Lower lobe of right lung (tissue), 2 donors: ENCODE results near the gene ZCWPW1. TPM values are rescaled to one million over a fixed set of nuclear protein-coding genes. Genes with fewer than 3 reads are reported as not detected.

ENCODE experiments used
- ATAC-seq, 2 donors: fragments of 200-7000 bp; cut with Tn5 transposase; one replicate each; pipeline ENCODE4 v1.9.1; 2020 to 2022; ENCODE audit warnings: mild to moderate bottlenecking in 2 of 2, moderate library complexity in 2 of 2
- DNase-seq: peaks from one replicate; pipeline ENCODE4 v3.0.0-alpha.2; 2020
- H3K27ac ChIP-seq: fragments of 200-600 bp; one replicate; pipeline ENCODE4 v1.8.0; 2022
- H3K27me3 ChIP-seq: fragments of 200-600 bp; one replicate; pipeline ENCODE4 v1.8.0; 2022; ENCODE audit warnings: low read depth
- H3K36me3 ChIP-seq: fragments of 200-600 bp; one replicate; pipeline ENCODE4 v1.8.0; 2022; ENCODE audit warnings: mild to moderate bottlenecking
- H3K4me1 ChIP-seq: fragments of 200-600 bp; one replicate; pipeline ENCODE4 v1.8.0; 2022
- H3K4me3 ChIP-seq: fragments of 200-600 bp; one replicate; pipeline ENCODE4 v1.8.0; 2022; ENCODE audit warnings: mild to moderate bottlenecking
- H3K9me3 ChIP-seq: fragments of 200-600 bp; one replicate; pipeline ENCODE4 v1.8.0; 2022
- CTCF ChIP-seq: fragments of 200-600 bp; IDR thresholded peaks from one replicate; pipeline ENCODE4 v1.8.0; 2022; ENCODE audit warnings: antibody characterized with exemption, mild to moderate bottlenecking
- intact Hi-C: fragments of 100-400 bp; cut with DNase I; formaldehyde crosslinking; loops from one replicate; pipeline ENCODE4 v1.11.0; 2022
- total RNA-seq: library from RNA; stranded (reverse); fragmentation: NEBNext Ultra II Directional; extraction: Animal tissue kit (Norgen Biotek cat#: 25700); gene quantifications from one replicate; pipeline ENCODE4 v1.2.1, GENCODE V29; 2021
- donor health status: DM: no; HTN: yes; CAD: no; lungs with severe emphysema.

ZCWPW1 gene
- total RNA-seq, 1 donor from 2014 or later: 4.9 TPM

- intact Hi-C loops: no loop called here
- no peaks in the 10 kb centered on the region for H3K27me3 ChIP-seq
- peaks cover 99% of the 10 kb centered on the region for H3K36me3 ChIP-seq
- DNase-seq: peak; percentile 20
- H3K4me3 ChIP-seq: no peak overlapping the region
- no peak for TF ChIP-seq CTCF
- ATAC-seq: no peak
- H3K27ac ChIP-seq: no peak overlapping the region
- no peaks in the 10 kb centered on the region for H3K4me1 ChIP-seq
- no peaks in the 10 kb centered on the region for H3K9me3 ChIP-seq
Observed at GRCh38 chr7:100358857-100359212, 69.7 kb downstream of the ZCWPW1 start.

GRCh38 chr7:100358027-100358856 lies 70.3 kb downstream of the ZCWPW1 start, which contains the start of gene PILRB:
PILRB (plus strand) TSS chr7:100358117; CDS start chr7:100358303, 186 bp downstream.
- Histone ChIP-seq H3K9me3 (no peaks in the 10 kb centered on the region), H3K27me3 (no peaks in the 10 kb centered on the region), H3K27ac (no peak within 1 kb of the TSS), H3K4me3 (no peak within 1 kb of the TSS), H3K4me1 (no peaks in the 10 kb centered on the region), H3K36me3 (peaks cover 99% of the 10 kb centered on the region)
- TF ChIP-seq CTCF: no peak
- intact Hi-C loops: no loop called here
- peak; percentile 39 for DNase-seq
- peak in 1 of 2 donors; percentile 16 for ATAC-seq

- Histone ChIP-seq H3K4me1 (no peaks in the 10 kb centered on the region), H3K9me3 (no peaks in the 10 kb centered on the region), H3K27ac (no peak overlapping the region), H3K4me3 (no peak overlapping the region), H3K27me3 (no peaks in the 10 kb centered on the region), H3K36me3 (peaks cover 99% of the 10 kb centered on the region)
- DNase-seq (no peak), ATAC-seq (no peak)
- intact Hi-C loops: no loop called here
- TF ChIP-seq CTCF: no peak
Observed at GRCh38 chr7:100357131-100357561, 71.4 kb downstream of the ZCWPW1 start.

- intact Hi-C loops: no loop called here
- Histone ChIP-seq H3K9me3 (no peaks in the 10 kb centered on the region), H3K4me3 (no peak overlapping the region), H3K4me1 (no peaks in the 10 kb centered on the region), H3K27me3 (no peaks in the 10 kb centered on the region), H3K36me3 (peaks cover 97% of the 10 kb centered on the region), H3K27ac (no peak overlapping the region)
- DNase-seq (no peak), ATAC-seq (no peak)
- no peak for TF ChIP-seq CTCF
Observed at GRCh38 chr7:100356416-100357068, 72.0 kb downstream of the ZCWPW1 start.

- no peaks in the 10 kb centered on the region for H3K9me3 ChIP-seq
- TF ChIP-seq CTCF: no peak
- H3K27ac ChIP-seq: no peak overlapping the region
- DNase-seq: no peak
- intact Hi-C loops: no loop called here
- no peaks in the 10 kb centered on the region for H3K27me3 ChIP-seq
- no peak for ATAC-seq
- H3K4me1 ChIP-seq: no peaks in the 10 kb centered on the region
- H3K4me3 ChIP-seq: no peak overlapping the region
- peaks cover 95% of the 10 kb centered on the region for H3K36me3 ChIP-seq
Observed at GRCh38 chr7:100353685-100354330, 74.7 kb downstream of the ZCWPW1 start.
